Erythroblast (primary cell): Measurements from ENCODE around the gene MLLT1.
A peak's percentile ranks its signal among the peaks of the same experiment; 100 is the strongest.

Source experiments
- DNase-seq, 2 experiments: peaks; one replicate each; lab custom pipeline; 2025; lab: John Stamatoyannopoulos, UW
- GATA1 ChIP-seq: IDR thresholded peaks from 2 replicates; pipeline ENCODE4 v1.6.1; 2011; ENCODE audit warnings: low read depth, mild to moderate bottlenecking, control low read depth, low read length, moderate library complexity
- POLR2A ChIP-seq: IDR thresholded peaks from 2 replicates; pipeline ENCODE4 v1.6.1; 2011; ENCODE audit warnings: mild to moderate bottlenecking, low read length

Gene MLLT1

GRCh38 chr19:6260912-6261650 is 18.7 kb downstream of the MLLT1 start:
- peak in 1 of 2 experiments; percentile 46 for DNase-seq
- no peak for TF ChIP-seq POLR2A
- no peak for TF ChIP-seq GATA1

DNA sequence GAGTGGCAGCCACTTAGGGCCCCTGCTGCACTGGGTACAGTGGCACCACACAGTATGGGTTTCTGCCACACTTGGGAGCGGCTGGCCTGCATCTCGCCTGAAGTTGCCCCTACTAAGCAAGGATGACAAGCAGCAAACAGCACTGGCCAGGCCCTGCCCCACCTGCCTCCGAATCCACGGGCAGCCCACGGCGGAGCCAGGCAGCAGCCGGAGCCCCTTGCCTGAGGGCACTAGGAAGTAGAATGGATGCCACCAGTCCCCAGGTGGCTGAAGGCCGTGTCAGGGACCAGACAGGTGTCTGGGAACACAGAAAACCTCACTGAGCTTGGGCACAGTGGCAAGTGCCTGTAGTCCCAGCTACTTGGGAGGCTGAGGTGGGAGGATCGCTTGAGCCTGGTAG is 19.4 kb downstream of the MLLT1 start:
- DNase-seq, result no peak
- TF ChIP-seq POLR2A (no peak), GATA1 (no peak)

DNA sequence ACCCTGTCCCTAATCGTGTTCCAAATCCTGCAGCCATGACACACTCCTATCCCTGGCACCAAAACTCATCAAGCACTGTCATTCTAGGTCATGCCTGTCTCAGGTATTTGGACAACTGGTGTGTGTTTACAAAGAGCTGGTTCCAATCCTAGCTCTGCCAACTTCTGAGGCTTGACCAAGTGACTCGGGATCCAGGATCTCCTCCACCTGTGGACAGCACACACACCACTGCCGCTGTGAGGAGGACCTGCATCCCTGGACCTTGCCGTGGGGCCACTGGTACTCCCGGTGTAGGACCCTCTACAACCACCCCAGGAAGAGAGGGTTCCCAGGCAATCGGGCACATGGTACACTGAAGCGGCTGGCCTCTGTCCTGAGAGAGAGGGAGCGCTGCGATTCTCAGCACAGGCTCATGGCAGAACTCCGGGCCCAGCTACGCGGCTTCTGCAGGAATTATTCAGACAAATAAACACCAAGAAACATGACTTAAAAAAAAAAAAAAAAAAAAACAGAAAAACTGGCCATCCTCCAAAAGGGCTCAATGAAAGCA is 20.4 kb downstream of the MLLT1 start:
- DNase-seq, result no peak
- TF ChIP-seq POLR2A (no peak), GATA1 (no peak)

DNA sequence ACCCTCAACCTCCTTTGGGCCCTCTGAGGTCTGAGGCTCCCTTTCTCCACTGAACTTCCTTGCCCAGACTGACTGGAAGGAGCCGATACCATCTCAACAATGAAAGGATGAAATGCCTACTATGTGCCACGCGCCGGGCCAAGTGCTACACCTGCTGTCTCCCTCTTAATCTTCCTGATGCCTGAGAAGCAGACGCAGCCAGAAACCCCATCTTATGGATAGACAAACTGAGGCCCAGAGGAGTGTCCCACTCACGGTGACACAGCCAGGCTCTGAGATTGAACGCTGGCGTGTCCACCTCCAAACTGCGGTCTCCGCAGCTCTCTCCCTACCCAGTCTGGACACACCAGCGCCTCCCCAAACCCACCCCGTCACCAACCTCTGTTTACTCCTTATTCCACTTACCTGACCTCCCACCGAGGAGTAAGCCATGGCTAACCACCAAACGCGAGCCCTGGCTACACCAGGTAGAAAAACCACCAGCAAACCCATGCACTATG is 20.9 kb downstream of the MLLT1 start:
- DNase-seq, result no peak
- TF ChIP-seq POLR2A (no peak), GATA1 (no peak)

GRCh38 chr19:6253954-6254733 is 25.6 kb downstream of the MLLT1 start:
- TF ChIP-seq POLR2A, result no peak
- TF ChIP-seq GATA1, result no peak
- no peak for DNase-seq

GRCh38 chr19:6252066-6252465 is 27.7 kb downstream of the MLLT1 start:
- no peak for DNase-seq
- TF ChIP-seq GATA1 (no peak), POLR2A (no peak)

- no peak for DNase-seq
Observed at GRCh38 chr19:6250909-6251308, 28.9 kb downstream of the MLLT1 start.

DNA sequence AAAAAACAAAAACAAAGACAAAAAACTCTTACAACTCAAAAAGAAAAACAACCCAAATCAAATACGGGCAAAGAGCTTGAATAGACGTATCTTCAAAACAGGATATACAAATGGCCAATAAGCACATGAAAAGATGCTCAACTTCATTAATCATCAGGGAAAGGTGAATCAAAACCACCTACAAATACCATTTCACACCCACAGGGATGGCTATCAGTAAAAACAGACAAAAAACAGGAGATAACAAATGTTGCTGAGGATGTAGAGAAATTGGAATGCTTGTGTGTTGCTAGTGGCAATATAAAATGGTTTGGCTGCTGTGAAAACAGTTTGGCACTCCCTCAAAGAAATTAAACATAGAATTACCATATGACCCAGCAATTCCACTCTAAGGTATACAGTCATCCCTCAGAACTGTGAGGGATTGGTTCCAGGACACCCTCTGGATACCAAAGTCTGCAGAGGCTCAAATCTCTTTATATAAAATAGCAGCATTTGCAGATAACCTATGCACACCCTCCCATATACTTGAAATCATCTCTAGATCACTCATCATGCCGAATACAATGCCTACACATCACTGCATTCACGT is 29.7 kb downstream of the MLLT1 start:
- TF ChIP-seq POLR2A, result no peak
- no peak for TF ChIP-seq GATA1
- no peak for DNase-seq

More at GRCh38 chr19:6250909-6251308, 28.9 kb downstream of the MLLT1 start:
- TF ChIP-seq GATA1 (no peak), POLR2A (no peak)

- no peak for TF ChIP-seq POLR2A
- TF ChIP-seq GATA1, result no peak
- no peak for DNase-seq
Observed at GRCh38 chr19:6249296-6249695, 30.5 kb downstream of the MLLT1 start.

- TF ChIP-seq POLR2A, result no peak
- TF ChIP-seq GATA1, result no peak
- DNase-seq, result no peak
Observed at GRCh38 chr19:6248844-6249243, 30.9 kb downstream of the MLLT1 start.

- no peak for DNase-seq
- TF ChIP-seq POLR2A (no peak), GATA1 (no peak)
Observed at GRCh38 chr19:6248341-6248740, 31.4 kb downstream of the MLLT1 start.

- TF ChIP-seq GATA1 (no peak), POLR2A (no peak)
- no peak for DNase-seq
Observed at GRCh38 chr19:6247007-6247288, 32.8 kb downstream of the MLLT1 start.

GRCh38 chr19:6246174-6247006 is 33.4 kb downstream of the MLLT1 start:
- TF ChIP-seq POLR2A (no peak), GATA1 (no peak)

More at GRCh38 chr19:6246174-6247006, 33.4 kb downstream of the MLLT1 start:
- DNase-seq, result no peak
